ENCODE data around the gene PDE11A.

The PDE11A gene

GRCh38 chr2:177675350-177675821, 397.2 kb downstream of the PDE11A start:
- H3K4me3 Mint-ChIP-seq = no peak overlapping the region
- no peaks in the 10 kb centered on the region for H3K4me1 Mint-ChIP-seq (ENCODE audit: low read depth in 2 of 2)
- no peak overlapping the region for H3K27ac Mint-ChIP-seq
- H3K27me3 Mint-ChIP-seq = peaks cover 42 to 68% of the 10 kb centered on the region in 2 donors
- no peak for DNase-seq
- no peaks in the 10 kb centered on the region for H3K9me3 Mint-ChIP-seq
- H3K36me3 Mint-ChIP-seq (ENCODE audit: insufficient read depth) = no peaks in the 10 kb centered on the region
- ATAC-seq (replicated peaks) = no peak

GRCh38 chr2:177673602-177674595, 398.7 kb downstream of the PDE11A start:
- DNase-seq (no peak), ATAC-seq (replicated peaks) (no peak)
- H3K4me1 Mint-ChIP-seq (ENCODE audit: low read depth in 2 of 2) = no peaks in the 10 kb centered on the region
- H3K27ac Mint-ChIP-seq = no peak overlapping the region
- H3K4me3 Mint-ChIP-seq = no peak overlapping the region
- no peaks in the 10 kb centered on the region for H3K9me3 Mint-ChIP-seq
- H3K27me3 Mint-ChIP-seq = peaks cover 50 to 75% of the 10 kb centered on the region in 2 donors
- H3K36me3 Mint-ChIP-seq (ENCODE audit: insufficient read depth) = no peaks in the 10 kb centered on the region

- DNase-seq = no peak
- Mint-ChIP-seq H3K4me1 (ENCODE audit: low read depth in 2 of 2) (no peaks in the 10 kb centered on the region), H3K9me3 (no peaks in the 10 kb centered on the region), H3K4me3 (no peak overlapping the region), H3K27ac (no peak overlapping the region), H3K27me3 (peaks cover 50 to 65% of the 10 kb centered on the region in 2 donors), H3K36me3 (ENCODE audit: insufficient read depth) (no peaks in the 10 kb centered on the region)
- no peak for ATAC-seq (replicated peaks)
These were observed 400.9 kb downstream of the PDE11A start for GRCh38 chr2:177671662-177672061.

- H3K27ac Mint-ChIP-seq = no peak overlapping the region
- H3K4me3 Mint-ChIP-seq = no peak overlapping the region
These were observed 401.6 kb downstream of the PDE11A start for GRCh38 chr2:177670791-177671535.

GRCh38 chr2:177669625-177670330, 402.8 kb downstream of the PDE11A start:
- H3K4me1 Mint-ChIP-seq (ENCODE audit: low read depth in 2 of 2) = no peaks in the 10 kb centered on the region
- ATAC-seq (replicated peaks) (no peak), DNase-seq (no peak)
- no peaks in the 10 kb centered on the region for H3K9me3 Mint-ChIP-seq
- H3K4me3 Mint-ChIP-seq = no peak overlapping the region
- H3K27ac Mint-ChIP-seq = no peak overlapping the region
- peaks cover 40 to 54% of the 10 kb centered on the region in 2 donors for H3K27me3 Mint-ChIP-seq
- H3K36me3 Mint-ChIP-seq (ENCODE audit: insufficient read depth) = no peaks in the 10 kb centered on the region

More at GRCh38 chr2:177670791-177671535, 401.6 kb downstream of the PDE11A start:
- DNase-seq = no peak
- Mint-ChIP-seq H3K9me3 (no peaks in the 10 kb centered on the region), H3K27me3 (peaks cover 48 to 58% of the 10 kb centered on the region in 2 donors), H3K36me3 (ENCODE audit: insufficient read depth) (no peaks in the 10 kb centered on the region), H3K4me1 (ENCODE audit: low read depth in 2 of 2) (no peaks in the 10 kb centered on the region)
- no peak for ATAC-seq (replicated peaks)

GRCh38 chr2:177669201-177669600, 403.4 kb downstream of the PDE11A start:
- no peaks in the 10 kb centered on the region for H3K9me3 Mint-ChIP-seq

GRCh38 chr2:177668617-177669016, 404.0 kb downstream of the PDE11A start:
- H3K4me3 Mint-ChIP-seq = no peak overlapping the region
- H3K36me3 Mint-ChIP-seq (ENCODE audit: insufficient read depth) = no peaks in the 10 kb centered on the region
- no peaks in the 10 kb centered on the region for H3K4me1 Mint-ChIP-seq (ENCODE audit: low read depth in 2 of 2)
- ATAC-seq (replicated peaks) = no peak
- no peak overlapping the region for H3K27ac Mint-ChIP-seq
- H3K9me3 Mint-ChIP-seq = no peaks in the 10 kb centered on the region
- DNase-seq = no peak
- peaks cover 31 to 45% of the 10 kb centered on the region in 2 donors for H3K27me3 Mint-ChIP-seq

More at GRCh38 chr2:177669201-177669600, 403.4 kb downstream of the PDE11A start:
- no peak overlapping the region for H3K4me3 Mint-ChIP-seq
- H3K36me3 Mint-ChIP-seq (ENCODE audit: insufficient read depth) = no peaks in the 10 kb centered on the region
- ATAC-seq (replicated peaks) = no peak
- H3K27ac Mint-ChIP-seq = no peak overlapping the region
- DNase-seq = no peak
- peaks cover 36 to 51% of the 10 kb centered on the region in 2 donors for H3K27me3 Mint-ChIP-seq
- no peaks in the 10 kb centered on the region for H3K4me1 Mint-ChIP-seq (ENCODE audit: low read depth in 2 of 2)

- no peak overlapping the region for H3K27ac Mint-ChIP-seq
- no peak overlapping the region for H3K4me3 Mint-ChIP-seq
- DNase-seq (no peak), ATAC-seq (replicated peaks) (no peak)
- H3K4me1 Mint-ChIP-seq (ENCODE audit: low read depth in 2 of 2) = no peaks in the 10 kb centered on the region
- H3K36me3 Mint-ChIP-seq (ENCODE audit: insufficient read depth) = no peaks in the 10 kb centered on the region
- H3K9me3 Mint-ChIP-seq = no peaks in the 10 kb centered on the region
- peaks cover 25 to 35% of the 10 kb centered on the region in 2 donors for H3K27me3 Mint-ChIP-seq
These were observed 405.0 kb downstream of the PDE11A start for GRCh38 chr2:177667626-177668025.

- no peaks in the 10 kb centered on the region for H3K36me3 Mint-ChIP-seq (ENCODE audit: insufficient read depth)
- H3K9me3 Mint-ChIP-seq = no peaks in the 10 kb centered on the region
- no peaks in the 10 kb centered on the region for H3K4me1 Mint-ChIP-seq (ENCODE audit: low read depth in 2 of 2)
- H3K27me3 Mint-ChIP-seq = peaks cover 18 to 25% of the 10 kb centered on the region in 2 donors
- ATAC-seq (replicated peaks) (no peak), DNase-seq (no peak)
- no peak overlapping the region for H3K27ac Mint-ChIP-seq
- no peak overlapping the region for H3K4me3 Mint-ChIP-seq
These were observed 406.2 kb downstream of the PDE11A start for GRCh38 chr2:177666408-177666807.

- no peak for DNase-seq
- Mint-ChIP-seq H3K9me3 (no peaks in the 10 kb centered on the region), H3K4me3 (no peak overlapping the region), H3K4me1 (ENCODE audit: low read depth in 2 of 2) (no peaks in the 10 kb centered on the region), H3K27ac (no peak overlapping the region), H3K27me3 (peaks cover 17 to 25% of the 10 kb centered on the region in 2 donors), H3K36me3 (ENCODE audit: insufficient read depth) (no peaks in the 10 kb centered on the region)
- ATAC-seq (replicated peaks) = no peak
These were observed 406.6 kb downstream of the PDE11A start for GRCh38 chr2:177665948-177666347.

- H3K36me3 Mint-ChIP-seq (ENCODE audit: insufficient read depth) = no peaks in the 10 kb centered on the region
- H3K27me3 Mint-ChIP-seq = peaks cover 19 to 22% of the 10 kb centered on the region in 2 donors
- no peak overlapping the region for H3K4me3 Mint-ChIP-seq
- ATAC-seq (replicated peaks) = no peak
- no peaks in the 10 kb centered on the region for H3K9me3 Mint-ChIP-seq
- H3K4me1 Mint-ChIP-seq (ENCODE audit: low read depth in 2 of 2) = no peaks in the 10 kb centered on the region
- DNase-seq = no peak
- no peak overlapping the region for H3K27ac Mint-ChIP-seq
These were observed 407.2 kb downstream of the PDE11A start for GRCh38 chr2:177665328-177665727.

GRCh38 chr2:177662895-177663294, 409.7 kb downstream of the PDE11A start:
- Mint-ChIP-seq H3K4me3 (no peak overlapping the region), H3K4me1 (ENCODE audit: low read depth in 2 of 2) (no peaks in the 10 kb centered on the region), H3K36me3 (ENCODE audit: insufficient read depth) (no peaks in the 10 kb centered on the region), H3K9me3 (no peaks in the 10 kb centered on the region), H3K27ac (no peak overlapping the region), H3K27me3 (peaks cover 25 to 34% of the 10 kb centered on the region in 2 donors)
- no peak for ATAC-seq (replicated peaks)
- no peak for DNase-seq

GRCh38 chr2:177660742-177661141, 411.8 kb downstream of the PDE11A start:
- H3K9me3 Mint-ChIP-seq = no peaks in the 10 kb centered on the region
- DNase-seq (no peak), ATAC-seq (replicated peaks) (no peak)
- H3K4me1 Mint-ChIP-seq (ENCODE audit: low read depth in 2 of 2) = no peaks in the 10 kb centered on the region
- H3K27ac Mint-ChIP-seq = no peak overlapping the region
- peaks cover 43 to 50% of the 10 kb centered on the region in 2 donors for H3K27me3 Mint-ChIP-seq
- no peak overlapping the region for H3K4me3 Mint-ChIP-seq
- H3K36me3 Mint-ChIP-seq (ENCODE audit: insufficient read depth) = no peaks in the 10 kb centered on the region

All from effector memory CD8-positive, alpha-beta T cell (primary cell).